ENCODE measurements around the gene COL5A1.
A peak's percentile ranks its signal among the peaks of the same experiment; 100 is the strongest.

GRCh38 chr9:134870746-134871662 is 229.4 kb downstream of the COL5A1 start:
- TF ChIP-seq CTCF (IDR thresholded peaks at IDR 0.05; ENCODE audit: low read length) = peak; percentile 17
- no peak for TF ChIP-seq EZH2 (IDR thresholded peaks at IDR 0.05; ENCODE audit: borderline replicate concordance, low read length)

Measured in OCI-LY1 (cell line).